ENCODE results near the gene IVD. TPM values are rescaled to one million over a fixed set of nuclear protein-coding genes. Genes with fewer than 3 reads are reported as not detected.

IVD gene
- total and polyA plus RNA-seq, 2 of the 4 experiments (the other 2 are of a cell fraction) = 31.7 to 41.1 TPM

DNA sequence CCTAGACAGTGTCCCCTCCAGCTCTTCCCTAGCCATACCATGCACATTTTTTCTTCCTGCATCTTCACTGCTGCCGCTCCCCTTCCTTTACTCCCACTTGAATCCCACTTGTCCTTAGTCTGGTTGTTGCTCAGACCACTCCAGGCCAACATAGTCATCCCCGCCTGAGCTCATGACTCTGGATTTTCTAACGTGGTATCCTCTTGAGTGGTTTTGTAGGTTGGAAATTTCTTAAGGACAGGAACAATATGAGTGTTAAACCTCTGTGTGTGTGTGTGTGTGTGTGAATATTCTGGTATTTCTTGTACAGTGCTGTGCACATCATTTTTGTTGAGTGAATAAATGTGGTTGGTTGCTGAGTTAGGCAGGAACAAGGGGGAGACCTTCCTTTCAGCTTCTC, 38.3 kb downstream of the IVD start:
- Histone ChIP-seq H3K4me3 (ENCODE audit: insufficient read depth, low read depth, low read length) (no peak overlapping the region), H3K36me3 (ENCODE audit: control insufficient read depth, insufficient read depth, low read length) (no peaks in the 10 kb centered on the region), H3K14ac (replicated peaks; ENCODE audit: low read depth, low read length) (no peak overlapping the region), H4K91ac (ENCODE audit: insufficient read depth, low read depth, low read length) (no peak overlapping the region), H3K9me3 (ENCODE audit: control insufficient read depth, insufficient read depth, low read length) (no peaks in the 10 kb centered on the region), H3K4ac (ENCODE audit: low read depth, low read length) (no peak overlapping the region), H2BK15ac (ENCODE audit: low read depth, low read length) (no peak overlapping the region), H2AK5ac (ENCODE audit: low read depth, low read length) (no peak overlapping the region), H2BK20ac (ENCODE audit: low read depth, low read length) (no peak overlapping the region), H3K79me1 (ENCODE audit: low read depth in 1 of 2, low read length in 2 of 2) (peaks cover 19 to 59% of the 10 kb centered on the region in 2 experiments), H3K23ac (ENCODE audit: low read depth, low read length) (peak overlapping the region; percentile 52; the same call in 1 of the 2 replicates), H2BK120ac (ENCODE audit: low read depth, low read length) (no peak overlapping the region), H3K9me1 (ENCODE audit: insufficient read depth, low read length) (peaks cover 14% of the 10 kb centered on the region), H2AK9ac (replicated peaks; ENCODE audit: low read depth, low read length, poor library complexity) (no peak overlapping the region), H4K5ac (ENCODE audit: low read depth, low read length) (no peak overlapping the region), H4K8ac (ENCODE audit: low read depth in 2 of 2, low read length in 2 of 2) (no peak overlapping the region), H3K9ac (ENCODE audit: low read depth, low read length) (no peak overlapping the region), H3K27ac (ENCODE audit: insufficient read depth, low read length) (no peak overlapping the region), H2AFZ (replicated peaks; ENCODE audit: low read length, poor library complexity) (no peak overlapping the region), H3K56ac (ENCODE audit: extremely low read depth, insufficient read depth, low read length) (no peak overlapping the region), H3K18ac (ENCODE audit: low read depth, low read length) (no peak overlapping the region), H4K20me1 (ENCODE audit: insufficient read depth, low read length) (peaks cover 52% of the 10 kb centered on the region), H3K27me3 (ENCODE audit: control insufficient read depth, insufficient read depth, low read length) (peaks cover 14% of the 10 kb centered on the region), H2BK5ac (ENCODE audit: low read depth, low read length, poor library complexity, severe bottlenecking) (no peak overlapping the region), H3K4me2 (ENCODE audit: low read depth, low read length) (no peak overlapping the region), H3K4me1 (ENCODE audit: control insufficient read depth, insufficient read depth, low read length) (peaks cover 18% of the 10 kb centered on the region)
- in situ Hi-C loops (cut with MboI; ENCODE audit: low sequenced_read_pairs) = no loop called here
- DNase-seq = no peak
- intact Hi-C loops (cut with micrococcal nuclease) = loop anchor here (5.0 kb wide), 1 partner anchor 68 kb away; no protein-coding TSS in a partner anchor
- no TSS peak for BruUV-seq (replicated peaks)
- TF ChIP-seq CHD1 (IDR thresholded peaks at IDR 0.05; ENCODE audit: low read depth, low read length) = no peak
- POLR2A ChIA-PET (ENCODE audit: unreplicated experiment) = no interaction called here
- no peak for ATAC-seq (ENCODE audit: low read depth)
- CTCF ChIA-PET = interaction anchor here (1.0 kb wide), 1 partner anchor 63 kb away, joined by 3 read pairs; no protein-coding TSS in a partner anchor
- 25% methylated on average over 1 of the region's 3 CpGs; no CpG with 5 or more reads in 1 of the 2 experiments for WGBS, 2 experiments (ENCODE audit: extremely low coverage in 2 of 2, insufficient read length in 1 of 2)
- dilution Hi-C loops (cut with HindIII; ENCODE audit: low sequenced_read_pairs, unreplicated experiment) = no loop called here

All from IMR-90 (cell line).